Activated CD4-positive, alpha-beta T cell treated with anti-CD3 and anti-CD28 coated beads, Interleukin-2, amount 10 ng/mL, durations not matched to agents 24 days and 14 days (primary cell): Measurements from ENCODE around the gene IGFBP3. TPM values are rescaled to one million over a fixed set of nuclear protein-coding genes. Genes with fewer than 3 reads are reported as not detected.

Source experiments
- DNase-seq: peaks from one replicate; pipeline ENCODE4 v3.0.0; 2022
- H3K27ac Mint-ChIP-seq: one replicate; pipeline ENCODE4 v1.8.0; 2022; ENCODE audit warnings: mild to moderate bottlenecking, mixed read lengths
- H3K27me3 Mint-ChIP-seq: one replicate; pipeline ENCODE4 v1.8.0; 2022; ENCODE audit warnings: mixed read lengths
- H3K36me3 Mint-ChIP-seq: one replicate; pipeline ENCODE4 v1.8.0; 2022; ENCODE audit warnings: low read depth, mild to moderate bottlenecking, mixed read lengths
- H3K4me1 Mint-ChIP-seq: one replicate; pipeline ENCODE4 v1.8.0; 2021; ENCODE audit warnings: mixed read lengths
- H3K4me3 Mint-ChIP-seq: one replicate; pipeline ENCODE4 v1.8.0; 2022; ENCODE audit warnings: mild to moderate bottlenecking, moderate library complexity, mixed read lengths
- H3K9me3 Mint-ChIP-seq: one replicate; pipeline ENCODE4 v1.8.0; 2021; ENCODE audit warnings: mixed read lengths
- intact Hi-C: fragments of 100-400 bp; cut with micrococcal nuclease; formaldehyde crosslinking; loops from one replicate; pipeline ENCODE4 v1.15.1; 2023
- total RNA-seq: library from RNA; stranded (reverse); gene quantifications from 2 replicates; pipeline ENCODE4 v1.2.3, GENCODE V29; 2022

Gene IGFBP3
- total RNA-seq, 1 donor from 2014 or later, result 0.72 TPM

GRCh38 chr7:45865594-45866410 is 55.3 kb downstream of the IGFBP3 start:
- no peak overlapping the region for H3K4me3 Mint-ChIP-seq
- H3K27ac Mint-ChIP-seq, result no peak overlapping the region
- H3K27me3 Mint-ChIP-seq, result peaks cover 2% of the 10 kb centered on the region
- no peaks in the 10 kb centered on the region for H3K9me3 Mint-ChIP-seq
- H3K36me3 Mint-ChIP-seq, result no peaks in the 10 kb centered on the region
- DNase-seq, result no peak
- intact Hi-C loops, result no loop called here
- no peaks in the 10 kb centered on the region for H3K4me1 Mint-ChIP-seq

GRCh38 chr7:45863715-45864114 is 57.4 kb downstream of the IGFBP3 start:
- no peak overlapping the region for H3K27ac Mint-ChIP-seq
- no peaks in the 10 kb centered on the region for H3K36me3 Mint-ChIP-seq
- no peaks in the 10 kb centered on the region for H3K4me1 Mint-ChIP-seq

More at GRCh38 chr7:45863715-45864114, 57.4 kb downstream of the IGFBP3 start:
- Mint-ChIP-seq H3K4me3 (no peak overlapping the region), H3K9me3 (no peaks in the 10 kb centered on the region), H3K27me3 (peaks cover 5% of the 10 kb centered on the region)
- intact Hi-C loops, result no loop called here
- DNase-seq, result no peak

Other genes starting within 250 kb of the IGFBP3 start
- not detected in 2 replicates for gene CCDC201, start 48.2 kb downstream of the IGFBP3 start, total RNA-seq
- gene IGFBP1, start 32.8 kb downstream of the IGFBP3 start, total RNA-seq, result not detected in 2 replicates